Panc1 (cell line): Measurements from ENCODE around the gene C19orf25. TPM values are rescaled to one million over a fixed set of nuclear protein-coding genes. Genes with fewer than 3 reads are reported as not detected.
"Not testable (repeated sequence)": the region's sequence is repeated elsewhere in the genome, so short reads cannot be mapped to it uniquely, and the experiment has no call there.

Source experiments
- ATAC-seq: fragments of 200-7000 bp; cut with Tn5 transposase; 2 replicates; pipeline ENCODE4 v1.9.1; 2020; ENCODE audit warnings: mild to moderate bottlenecking, moderate library complexity
- BruUV-seq: library from RNA; stranded (reverse); fragments of 400-500 nt; replicated peaks from 2 replicates; lab custom pipeline; 2021; lab: Mats Ljungman, UMichigan
- CTCF ChIA-PET: fragments of 300-600 bp; sonication (Branson Sonifier 250); formaldehyde crosslinking; loops from one replicate; lab custom pipeline; 2022; ENCODE audit warnings: antibody characterized with exemption; lab: Charles Lee
- POLR2A ChIA-PET: fragments of 300-600 bp; sonication (Branson Sonifier 250); formaldehyde crosslinking; loops from one replicate; lab custom pipeline; 2022; ENCODE audit warnings: antibody characterized with exemption; lab: Charles Lee
- DNase-seq: peaks from one replicate; pipeline ENCODE4 v3.0.0-alpha.2; 2010; ENCODE audit warnings: low read depth, low spot score
- H3K27ac ChIP-seq: 2 replicates; pipeline ENCODE4 v1.5.1; 2011; ENCODE audit warnings: mild to moderate bottlenecking, low read length, inconsistent platforms
- H3K27me3 ChIP-seq: fragments of 200-500 bp; sonication (Bioruptor generic); 2 replicates; pipeline ENCODE4 v1.6.0; 2014; ENCODE audit warnings: low read length, inconsistent platforms; ENCODE audit not compliant: control insufficient read depth, insufficient read depth
- H3K36me3 ChIP-seq: fragments of 200-500 bp; sonication (Bioruptor generic); 2 replicates; pipeline ENCODE4 v1.5.1; 2014; ENCODE audit warnings: inconsistent platforms, mild to moderate bottlenecking, low read length, moderate library complexity; ENCODE audit not compliant: control insufficient read depth, insufficient read depth
- H3K4me1 ChIP-seq: 2 replicates; pipeline ENCODE4 v1.5.1; 2011; ENCODE audit warnings: inconsistent platforms, mild to moderate bottlenecking, low read length, moderate library complexity; ENCODE audit not compliant: control insufficient read depth, insufficient read depth
- H3K4me3 ChIP-seq, 2 experiments: 2 replicates each; pipeline ENCODE4 v1.5.1; 2011 to 2012; ENCODE audit warnings: low read depth in 2 of 2, low read length in 2 of 2, mild to moderate bottlenecking in 2 of 2, inconsistent platforms in 1 of 2, moderate library complexity in 1 of 2
- H3K9me3 ChIP-seq: fragments of 200-500 bp; sonication (Bioruptor generic); 2 replicates; pipeline ENCODE4 v1.5.1; 2014; ENCODE audit warnings: low read depth, mild to moderate bottlenecking, inconsistent platforms, low read length, moderate library complexity; ENCODE audit not compliant: control insufficient read depth, insufficient read depth
- POLR2AphosphoS5 ChIP-seq: IDR thresholded peaks from 2 replicates; pipeline ENCODE4 v1.6.1; 2012; ENCODE audit warnings: mild to moderate bottlenecking, low read depth, low read length, moderate library complexity
- SIN3A ChIP-seq: IDR thresholded peaks from 2 replicates; pipeline ENCODE4 v1.6.1; 2012; ENCODE audit warnings: low read depth, mild to moderate bottlenecking, low read length, moderate library complexity, borderline replicate concordance; ENCODE audit not compliant: insufficient read depth
- TCF7L2 ChIP-seq: IDR thresholded peaks from 2 replicates; pipeline ENCODE4 v1.6.1; 2011; ENCODE audit warnings: mild to moderate bottlenecking, low read depth, low read length, inconsistent platforms
- in situ Hi-C: cut with HindIII; loops from 2 replicates; pipeline ENCODE4 v1.10.0; 2016; ENCODE audit warnings: low sequenced_read_pairs, low pct_unique_long_range_greater_than_20kb
- intact Hi-C: fragments of 100-400 bp; cut with micrococcal nuclease; formaldehyde crosslinking; loops from one replicate; pipeline ENCODE4 v1.10.0; 2022; ENCODE audit not compliant: unreplicated experiment
- total RNA-seq: library from RNA; stranded (reverse); gene quantifications from one replicate; pipeline ENCODE4 v1.2.1, GENCODE V29; 2021; ENCODE audit not compliant: unreplicated experiment
- TF ChIP-seq, protein P1 (sequence below), 2 experiments: IDR thresholded peaks; 2 replicates each; pipeline ENCODE4 v1.6.1; 2011 to 2012; ENCODE audit warnings: low read depth in 2 of 2, control low read depth in 1 of 2, low read length in 1 of 2, mild to moderate bottlenecking in 1 of 2, moderate library complexity in 1 of 2; ENCODE audit not compliant: insufficient read depth in 1 of 2
- TF ChIP-seq, protein P2 (sequence below): fragments of 450-650 bp; IDR thresholded peaks from 2 replicates; pipeline ENCODE4 v1.5.1; 2017; ENCODE audit warnings: mild to moderate bottlenecking

The C19orf25 gene
- total RNA-seq, 1 experiment from 2014 or later: 34.7 TPM

DNA sequence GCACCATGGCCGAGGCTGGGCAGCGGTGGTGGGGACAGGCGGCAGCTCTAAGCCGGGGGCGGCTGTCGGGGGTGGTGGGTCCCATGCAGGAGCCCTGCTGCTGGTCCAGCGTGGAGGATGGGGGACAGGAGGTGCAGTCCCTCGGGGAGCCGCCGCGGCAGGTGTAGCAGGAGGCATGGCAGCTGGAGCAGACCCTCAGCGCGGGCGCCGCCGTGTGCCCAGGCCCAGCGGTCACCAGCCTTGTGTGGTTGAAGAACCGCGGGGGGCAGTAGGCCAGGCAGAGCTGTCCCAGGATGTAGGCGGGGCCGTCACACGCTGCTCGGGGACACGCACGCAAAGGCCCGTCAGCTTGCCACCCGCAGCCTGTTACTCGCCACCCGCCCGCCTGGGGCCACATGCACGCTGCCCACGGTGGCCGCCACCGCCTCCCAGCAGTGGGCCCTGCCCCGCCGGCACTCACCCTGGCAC lies 2.9 kb upstream of the C19orf25 start:
- ATAC-seq: no peak
- TF ChIP-seq POLR2AphosphoS5 (no peak), TCF7L2 (no peak), SIN3A (no peak)
- TF ChIP-seq, protein P1, sequence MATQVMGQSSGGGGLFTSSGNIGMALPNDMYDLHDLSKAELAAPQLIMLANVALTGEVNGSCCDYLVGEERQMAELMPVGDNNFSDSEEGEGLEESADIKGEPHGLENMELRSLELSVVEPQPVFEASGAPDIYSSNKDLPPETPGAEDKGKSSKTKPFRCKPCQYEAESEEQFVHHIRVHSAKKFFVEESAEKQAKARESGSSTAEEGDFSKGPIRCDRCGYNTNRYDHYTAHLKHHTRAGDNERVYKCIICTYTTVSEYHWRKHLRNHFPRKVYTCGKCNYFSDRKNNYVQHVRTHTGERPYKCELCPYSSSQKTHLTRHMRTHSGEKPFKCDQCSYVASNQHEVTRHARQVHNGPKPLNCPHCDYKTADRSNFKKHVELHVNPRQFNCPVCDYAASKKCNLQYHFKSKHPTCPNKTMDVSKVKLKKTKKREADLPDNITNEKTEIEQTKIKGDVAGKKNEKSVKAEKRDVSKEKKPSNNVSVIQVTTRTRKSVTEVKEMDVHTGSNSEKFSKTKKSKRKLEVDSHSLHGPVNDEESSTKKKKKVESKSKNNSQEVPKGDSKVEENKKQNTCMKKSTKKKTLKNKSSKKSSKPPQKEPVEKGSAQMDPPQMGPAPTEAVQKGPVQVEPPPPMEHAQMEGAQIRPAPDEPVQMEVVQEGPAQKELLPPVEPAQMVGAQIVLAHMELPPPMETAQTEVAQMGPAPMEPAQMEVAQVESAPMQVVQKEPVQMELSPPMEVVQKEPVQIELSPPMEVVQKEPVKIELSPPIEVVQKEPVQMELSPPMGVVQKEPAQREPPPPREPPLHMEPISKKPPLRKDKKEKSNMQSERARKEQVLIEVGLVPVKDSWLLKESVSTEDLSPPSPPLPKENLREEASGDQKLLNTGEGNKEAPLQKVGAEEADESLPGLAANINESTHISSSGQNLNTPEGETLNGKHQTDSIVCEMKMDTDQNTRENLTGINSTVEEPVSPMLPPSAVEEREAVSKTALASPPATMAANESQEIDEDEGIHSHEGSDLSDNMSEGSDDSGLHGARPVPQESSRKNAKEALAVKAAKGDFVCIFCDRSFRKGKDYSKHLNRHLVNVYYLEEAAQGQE (IDR thresholded peaks at IDR 0.05; ENCODE audit: insufficient read depth in 1 of 2, low read depth in 2 of 2, low read length in 1 of 2): no peak
- TF ChIP-seq, protein P2, sequence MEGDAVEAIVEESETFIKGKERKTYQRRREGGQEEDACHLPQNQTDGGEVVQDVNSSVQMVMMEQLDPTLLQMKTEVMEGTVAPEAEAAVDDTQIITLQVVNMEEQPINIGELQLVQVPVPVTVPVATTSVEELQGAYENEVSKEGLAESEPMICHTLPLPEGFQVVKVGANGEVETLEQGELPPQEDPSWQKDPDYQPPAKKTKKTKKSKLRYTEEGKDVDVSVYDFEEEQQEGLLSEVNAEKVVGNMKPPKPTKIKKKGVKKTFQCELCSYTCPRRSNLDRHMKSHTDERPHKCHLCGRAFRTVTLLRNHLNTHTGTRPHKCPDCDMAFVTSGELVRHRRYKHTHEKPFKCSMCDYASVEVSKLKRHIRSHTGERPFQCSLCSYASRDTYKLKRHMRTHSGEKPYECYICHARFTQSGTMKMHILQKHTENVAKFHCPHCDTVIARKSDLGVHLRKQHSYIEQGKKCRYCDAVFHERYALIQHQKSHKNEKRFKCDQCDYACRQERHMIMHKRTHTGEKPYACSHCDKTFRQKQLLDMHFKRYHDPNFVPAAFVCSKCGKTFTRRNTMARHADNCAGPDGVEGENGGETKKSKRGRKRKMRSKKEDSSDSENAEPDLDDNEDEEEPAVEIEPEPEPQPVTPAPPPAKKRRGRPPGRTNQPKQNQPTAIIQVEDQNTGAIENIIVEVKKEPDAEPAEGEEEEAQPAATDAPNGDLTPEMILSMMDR: no peak
- intact Hi-C loops (no loop called here), in situ Hi-C loops (no loop called here)
- ChIA-PET POLR2A (no interaction called here), CTCF (no interaction called here)
- peaks cover 4% of the 10 kb centered on the region for H3K4me1 ChIP-seq
- no TSS peak for BruUV-seq
- H3K27ac ChIP-seq: no peak overlapping the region
- H3K27me3 ChIP-seq: no peaks in the 10 kb centered on the region
- H3K9me3 ChIP-seq: no peaks in the 10 kb centered on the region
- no peak overlapping the region for H3K4me3 ChIP-seq
- DNase-seq: no peak
- H3K36me3 ChIP-seq: no peaks in the 10 kb centered on the region; the same call in 1 of the 2 replicates

DNA sequence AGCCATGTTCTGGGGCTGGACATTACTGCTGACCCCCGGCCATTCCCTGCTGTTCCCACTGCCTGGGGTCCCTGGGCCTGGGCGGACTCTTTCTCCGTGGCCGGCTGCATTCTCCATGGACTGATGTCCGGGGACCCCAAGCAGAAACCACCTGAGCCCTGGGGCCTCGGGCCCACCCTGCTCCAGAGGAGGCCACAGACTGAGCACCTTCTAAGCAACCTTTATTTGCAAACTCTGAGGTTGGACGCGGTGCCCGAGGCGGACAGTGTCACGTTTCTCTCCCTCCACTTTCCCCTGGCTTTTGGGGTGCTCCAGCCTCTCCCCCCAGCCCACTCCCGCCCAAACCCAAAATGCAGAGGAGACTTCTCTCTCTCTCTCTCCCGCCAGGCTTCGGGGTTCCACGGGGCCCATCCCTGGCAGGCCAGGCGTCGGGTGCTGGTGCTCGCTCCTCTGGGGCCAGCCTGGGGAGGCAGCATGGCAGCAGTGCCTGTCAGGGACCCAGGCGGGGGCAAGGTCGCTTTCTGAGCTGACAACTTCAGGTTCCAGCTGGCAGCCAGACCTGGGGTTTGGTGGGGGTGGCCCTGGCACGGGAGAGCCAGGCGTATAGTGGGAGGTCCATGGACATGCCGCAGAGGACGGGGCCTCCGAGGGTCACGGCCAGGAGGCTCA lies 2.3 kb upstream of the C19orf25 start:
- no peak for ATAC-seq
- H3K36me3 ChIP-seq: no peaks in the 10 kb centered on the region; the same call in 1 of the 2 replicates
- ChIA-PET POLR2A (no interaction called here), CTCF (no interaction called here)
- no peak overlapping the region for H3K4me3 ChIP-seq
- H3K9me3 ChIP-seq: no peaks in the 10 kb centered on the region
- intact Hi-C loops: no loop called here
- H3K27me3 ChIP-seq: no peaks in the 10 kb centered on the region
- TF ChIP-seq, protein P1 (IDR thresholded peaks at IDR 0.05; ENCODE audit: insufficient read depth in 1 of 2, low read depth in 2 of 2, low read length in 1 of 2): no peak
- TF ChIP-seq TCF7L2: no peak
- TF ChIP-seq, protein P2: no peak
- TF ChIP-seq POLR2AphosphoS5: no peak
- no peak for TF ChIP-seq SIN3A
- DNase-seq: no peak
- in situ Hi-C loops: no loop called here
- no TSS peak for BruUV-seq
- H3K27ac ChIP-seq: no peak overlapping the region
- peaks cover 4% of the 10 kb centered on the region for H3K4me1 ChIP-seq

DNA sequence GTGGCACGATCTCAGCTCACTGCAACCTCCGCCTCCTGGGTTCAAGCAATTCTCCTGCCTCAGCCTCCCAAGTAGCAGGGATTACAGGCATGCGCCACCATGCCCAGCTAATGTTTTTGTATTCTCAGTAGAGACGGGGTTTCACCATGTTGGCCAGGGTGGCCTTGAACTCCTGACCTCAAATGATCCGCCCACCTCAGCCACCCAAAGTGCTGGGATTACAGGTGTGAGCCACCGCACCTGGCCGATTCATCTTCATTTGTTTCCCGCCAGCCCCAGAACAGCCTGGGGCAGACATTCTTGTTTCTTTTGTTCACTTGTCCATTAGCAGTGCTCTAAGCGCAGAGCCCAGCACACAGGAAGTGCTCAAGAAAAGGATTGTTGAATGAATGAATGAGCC lies 2.0 kb downstream of the C19orf25 start:
- BruUV-seq, H3K27me3 ChIP-seq, H3K4me1 ChIP-seq, POLR2A ChIA-PET, H3K9me3 ChIP-seq, H3K4me3 ChIP-seq, intact Hi-C loops, H3K27ac ChIP-seq, H3K36me3 ChIP-seq, CTCF ChIA-PET, in situ Hi-C loops, DNase-seq, ATAC-seq: not testable (repeated sequence)
